Right forelimb (tissue), 1 donor: ENCODE results near the gene OPRM1.
"Not testable (repeated sequence)": the region's sequence is repeated elsewhere in the genome, so short reads cannot be mapped to it uniquely, and the experiment has no call there.

ENCODE experiments used
- DNase-seq: peaks from one replicate; pipeline ENCODE4 v3.0.0-alpha.2; 2018

Gene OPRM1

DNA sequence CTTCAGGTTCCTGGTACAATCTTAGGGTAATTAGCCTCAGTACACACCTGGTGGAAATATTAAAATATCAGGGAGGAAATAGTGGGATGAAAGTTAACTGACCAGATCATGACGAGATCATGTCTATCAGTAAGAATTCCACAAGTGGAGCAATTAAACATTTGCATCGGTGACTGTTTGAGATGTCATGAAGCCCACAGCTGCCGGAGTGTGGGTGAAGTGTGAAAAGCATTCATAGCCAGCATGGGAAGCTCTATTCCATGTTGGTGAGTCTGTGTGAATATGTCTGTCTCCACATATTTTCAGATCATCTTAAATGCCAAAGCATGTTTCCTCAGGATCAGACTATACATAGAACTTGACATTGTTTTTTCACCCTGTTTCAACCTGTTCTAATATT, 174.7 kb downstream of the OPRM1 start:
- no peak for DNase-seq

GRCh38 chr6:154218301-154218700, 179.3 kb downstream of the OPRM1 start:
- no peak for DNase-seq

DNA sequence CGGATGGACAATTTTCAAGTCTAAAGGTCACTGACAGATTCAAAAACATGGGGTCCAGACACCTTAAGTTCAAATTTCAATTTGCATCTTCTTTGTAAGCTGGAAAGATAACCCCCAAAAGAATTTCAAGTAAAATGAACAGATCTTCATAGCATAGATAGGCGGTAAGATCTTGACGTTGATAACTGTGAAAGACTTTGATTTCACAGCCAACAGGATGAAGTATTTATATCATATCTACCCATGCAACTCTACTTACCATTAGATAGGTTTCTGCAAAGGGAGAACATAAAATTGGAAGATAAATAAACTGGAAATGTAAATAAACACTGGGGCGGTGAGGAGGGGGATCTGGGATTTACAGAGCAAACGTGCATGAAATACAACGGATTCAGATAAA, 179.7 kb downstream of the OPRM1 start:
- DNase-seq = no peak

DNA sequence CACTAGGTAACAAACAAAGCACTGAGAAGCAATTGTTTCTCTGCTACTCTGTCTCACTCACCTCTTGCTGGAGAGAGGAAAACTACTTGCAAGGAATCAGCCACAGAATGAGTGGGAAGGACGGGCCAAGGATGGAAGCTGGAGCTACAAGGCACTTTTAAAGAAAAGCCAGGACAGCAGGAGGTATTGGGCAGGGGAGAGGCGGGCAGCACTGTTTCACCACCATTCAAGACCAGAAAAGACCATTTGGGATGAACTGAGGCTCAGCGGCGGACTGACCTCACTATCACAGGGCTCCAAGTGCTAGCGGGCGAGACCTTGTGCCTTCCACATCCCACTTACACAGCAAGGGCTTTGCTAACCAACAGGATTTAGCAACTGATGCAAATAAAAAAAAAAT, 180.2 kb downstream of the OPRM1 start:
- DNase-seq = no peak

DNA sequence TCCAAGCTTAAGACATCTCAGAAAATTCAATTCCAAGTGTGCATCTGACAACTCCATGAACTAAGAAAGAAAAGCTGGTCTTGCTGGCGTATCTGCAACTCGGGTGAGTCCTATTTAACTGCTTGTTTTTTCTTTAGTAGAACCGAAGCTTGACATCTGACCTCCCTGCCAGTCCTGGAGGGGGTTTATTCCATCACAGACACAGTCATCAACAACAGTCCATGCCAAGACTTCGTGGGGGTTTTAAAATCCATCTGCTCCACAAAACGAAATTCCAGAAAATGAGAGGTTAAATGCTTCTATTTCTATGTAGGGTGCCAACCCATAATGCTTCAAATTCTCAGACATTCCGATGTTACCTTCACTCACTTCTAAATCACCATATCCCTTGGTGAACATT, 183.7 kb downstream of the OPRM1 start:
- no peak for DNase-seq

DNA sequence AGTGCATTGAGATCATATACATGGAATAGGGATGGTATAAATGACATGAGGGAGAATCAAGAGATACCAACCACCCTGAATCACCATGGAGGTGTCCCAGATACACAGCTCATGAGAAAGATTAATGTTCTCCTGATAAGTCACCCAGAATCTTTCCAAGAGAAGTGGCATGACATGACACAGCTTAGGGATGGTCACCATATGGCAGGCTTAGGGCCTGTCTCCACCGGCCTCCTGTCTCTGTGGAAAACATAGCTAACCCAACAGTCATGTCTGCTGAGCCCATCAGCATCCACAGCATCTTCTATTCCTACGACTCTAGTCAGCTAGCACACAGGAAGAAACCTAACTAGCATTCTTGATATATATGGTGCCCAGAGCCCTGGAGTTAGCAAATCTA, 184.3 kb downstream of the OPRM1 start:
- no peak for DNase-seq

DNA sequence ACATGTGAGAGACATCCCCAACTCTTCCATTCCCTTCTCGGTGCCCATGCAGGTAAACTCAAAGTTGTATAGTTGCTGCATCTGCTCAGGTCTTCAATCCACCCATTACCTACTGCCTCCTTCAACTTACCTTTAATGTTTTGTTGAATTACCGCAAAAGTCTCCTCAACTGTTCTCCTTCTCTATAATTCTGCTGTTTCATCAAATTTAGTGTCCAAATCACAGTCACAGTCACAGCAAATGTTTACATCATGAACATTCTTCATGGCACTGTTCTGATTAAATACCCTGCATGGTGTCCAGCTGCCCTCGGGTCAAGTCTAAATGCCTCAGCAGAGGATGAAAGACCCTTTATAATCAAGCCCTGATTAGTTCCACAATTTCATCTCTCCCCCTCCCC, 187.4 kb downstream of the OPRM1 start:
- DNase-seq = no peak

DNA sequence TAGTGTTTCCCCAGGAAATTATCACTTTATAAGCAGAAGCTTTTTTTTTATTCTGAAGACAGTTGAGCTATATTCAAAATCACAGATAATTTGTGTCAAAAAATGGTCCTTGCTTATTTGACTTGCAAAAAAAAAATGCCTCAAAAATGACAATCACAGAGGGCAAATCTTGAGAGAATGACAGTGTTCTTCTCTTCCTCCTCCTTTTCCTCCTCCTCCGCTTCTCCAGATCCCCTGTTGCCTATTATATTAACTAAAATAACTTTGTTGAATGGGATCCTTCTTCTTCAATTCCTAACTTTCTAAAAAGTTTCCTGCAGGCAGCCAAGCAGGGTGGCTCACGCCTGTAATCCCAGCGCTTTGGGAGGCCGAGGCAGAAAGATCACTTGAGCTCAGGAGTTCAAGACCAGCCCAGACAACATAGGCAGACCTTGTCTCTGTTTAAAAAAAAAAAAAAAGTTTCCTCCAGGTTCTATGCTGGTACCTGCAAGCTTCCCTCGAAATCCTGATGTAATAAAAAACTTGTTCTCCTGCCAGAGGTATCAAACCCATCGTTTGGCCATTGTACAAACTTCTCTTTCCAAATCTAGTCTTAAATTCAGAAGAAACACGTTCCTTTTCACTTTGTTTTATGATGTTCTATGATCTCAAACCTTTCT, 189.0 kb downstream of the OPRM1 start:
- DNase-seq = no peak

- DNase-seq = no peak
These were observed 189.5 kb downstream of the OPRM1 start for GRCh38 chr6:154228521-154228905.

- DNase-seq = no peak
These were observed 190.7 kb downstream of the OPRM1 start for GRCh38 chr6:154229786-154230185.

DNA sequence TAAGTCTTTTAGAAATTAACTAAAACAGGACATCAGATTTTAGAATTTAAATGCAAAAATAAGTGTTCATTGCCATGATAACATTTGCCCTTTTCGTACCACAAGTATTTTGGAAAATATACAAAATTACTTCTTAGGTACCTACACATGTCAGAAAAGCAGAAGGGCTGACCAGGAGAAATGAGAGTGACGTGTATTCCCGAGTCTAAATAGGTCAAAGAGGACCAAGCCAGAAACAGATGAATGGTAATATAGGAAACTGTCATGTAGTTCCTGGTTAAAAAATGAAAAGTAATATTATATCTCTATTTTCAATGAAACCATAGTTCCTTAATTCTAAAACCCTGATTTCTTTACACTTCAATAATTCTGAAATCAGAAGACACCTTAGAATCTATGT, 191.4 kb downstream of the OPRM1 start:
- no peak for DNase-seq

- DNase-seq = no peak
These were observed 192.0 kb downstream of the OPRM1 start for GRCh38 chr6:154230910-154231595.

- DNase-seq = no peak
These were observed 193.2 kb downstream of the OPRM1 start for GRCh38 chr6:154232013-154232910.

DNA sequence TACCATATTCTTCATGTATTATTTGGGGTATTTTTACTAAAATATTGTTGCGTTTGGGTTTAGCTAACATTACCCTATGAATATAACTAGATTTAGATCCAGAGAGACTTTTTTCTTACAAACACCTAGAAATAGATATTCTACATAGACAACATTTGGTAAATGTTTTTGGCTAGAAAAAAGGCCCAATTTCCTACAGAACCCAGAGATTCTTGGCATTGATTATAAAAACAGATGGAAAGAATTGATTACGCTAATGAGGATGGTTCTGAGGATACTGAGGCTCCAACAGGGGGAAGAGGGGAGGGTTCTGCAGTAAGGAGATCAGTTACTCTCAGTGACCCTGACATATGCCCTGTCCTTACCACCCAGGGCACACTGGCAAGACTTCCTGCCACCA, 194.3 kb downstream of the OPRM1 start:
- no peak for DNase-seq

DNA sequence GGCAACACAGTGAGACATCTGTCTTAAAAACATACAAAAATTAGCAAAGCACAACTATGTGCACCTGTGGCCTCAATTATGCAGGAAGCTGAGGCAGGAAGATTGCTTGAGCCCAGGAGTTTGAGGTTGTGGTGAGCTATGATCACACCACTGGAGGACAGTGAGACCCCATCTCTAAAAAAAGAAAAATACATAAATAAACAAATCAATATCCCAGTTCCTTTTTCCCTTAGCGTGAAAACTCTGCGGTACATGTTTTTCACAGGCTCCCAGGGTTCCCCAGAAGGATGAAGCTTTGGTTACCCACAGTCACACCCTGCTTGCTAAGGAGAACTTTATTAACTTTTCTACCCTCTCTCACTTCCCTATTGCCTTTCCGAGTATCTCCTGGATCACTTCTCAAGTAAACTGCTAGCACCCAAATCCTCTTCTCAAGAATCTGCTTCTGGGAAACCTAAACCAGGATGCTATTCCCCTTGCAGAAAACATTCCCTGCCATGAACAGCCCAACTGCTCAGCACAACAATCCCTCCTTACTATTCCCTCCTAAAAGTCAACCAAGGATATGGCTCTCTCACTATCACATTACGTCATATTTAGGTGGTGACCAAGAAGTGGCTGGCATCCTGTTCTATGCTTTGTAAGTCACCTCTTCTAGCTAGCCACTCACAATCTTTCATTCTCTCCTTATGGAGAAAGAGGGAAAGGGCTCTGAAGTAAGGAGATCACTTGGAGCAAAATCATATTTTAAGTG, 195.2 kb downstream of the OPRM1 start:
- DNase-seq = no peak

DNA sequence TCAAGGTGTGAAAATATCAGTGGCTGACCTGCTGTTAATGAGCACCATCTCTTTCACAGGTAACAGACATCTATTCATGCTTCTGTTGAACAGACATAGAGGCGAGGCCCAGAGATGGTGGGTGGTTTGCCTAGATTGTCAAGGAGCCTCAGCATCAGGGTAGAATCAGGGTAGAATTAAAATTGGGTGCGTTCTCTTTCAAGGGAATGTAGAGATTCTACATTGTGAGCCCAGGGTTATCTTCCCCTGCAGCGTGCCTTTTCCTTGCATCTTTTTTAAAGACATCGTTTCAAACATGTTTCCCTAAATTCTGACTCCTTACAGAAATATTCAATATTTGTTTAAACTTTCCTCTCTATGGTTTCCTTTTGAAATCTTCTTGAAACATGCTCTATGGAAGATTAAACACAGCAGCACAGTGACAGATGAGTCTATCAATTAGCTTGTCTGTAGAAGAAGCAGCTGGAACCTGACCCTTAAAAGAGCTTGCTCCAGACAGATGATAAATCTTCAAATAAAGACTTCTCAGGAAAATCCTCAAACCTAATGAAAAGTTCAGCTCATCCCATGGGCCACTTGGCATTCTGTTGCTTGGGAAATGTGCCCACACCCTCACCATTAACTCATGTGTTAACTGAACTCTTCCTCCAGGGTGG, 197.7 kb downstream of the OPRM1 start:
- DNase-seq = no peak

GRCh38 chr6:154238831-154239230, 199.8 kb downstream of the OPRM1 start:
- no peak for DNase-seq

GRCh38 chr6:154239392-154239791, 200.4 kb downstream of the OPRM1 start:
- no peak for DNase-seq

GRCh38 chr6:154241061-154241460, 202.0 kb downstream of the OPRM1 start:
- not testable (repeated sequence) for DNase-seq

DNA sequence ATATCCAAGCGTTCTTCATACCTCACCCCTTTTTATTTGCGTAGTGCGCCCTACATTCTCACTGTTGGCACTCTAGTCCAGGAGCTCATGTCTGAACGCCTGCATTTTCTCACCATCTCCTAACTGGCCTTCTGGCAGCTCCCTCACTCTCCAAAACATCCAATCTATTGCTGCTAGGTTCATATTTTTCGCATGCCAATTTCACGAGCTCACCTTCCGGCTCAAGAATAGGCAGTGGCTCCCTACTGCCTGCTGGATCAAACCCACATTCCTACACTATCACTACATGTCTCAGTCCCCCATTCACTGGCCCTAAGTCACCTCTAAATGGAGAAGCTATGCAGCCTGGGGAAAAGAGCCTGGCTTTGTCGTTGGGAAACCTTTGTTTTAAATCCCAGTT, 202.5 kb downstream of the OPRM1 start:
- DNase-seq = no peak

- DNase-seq = no peak
These were observed 203.7 kb downstream of the OPRM1 start for GRCh38 chr6:154242617-154243357.
